Midbrain (tissue), 1 donor: ENCODE measurements around the gene DENND4B.
"Not testable (repeated sequence)": the region's sequence is repeated elsewhere in the genome, so short reads cannot be mapped to it uniquely, and the experiment has no call there.

Source experiments
- DNase-seq: peaks from one replicate; lab custom pipeline; 2025; lab: John Stamatoyannopoulos, UW

Gene DENND4B, protein sequence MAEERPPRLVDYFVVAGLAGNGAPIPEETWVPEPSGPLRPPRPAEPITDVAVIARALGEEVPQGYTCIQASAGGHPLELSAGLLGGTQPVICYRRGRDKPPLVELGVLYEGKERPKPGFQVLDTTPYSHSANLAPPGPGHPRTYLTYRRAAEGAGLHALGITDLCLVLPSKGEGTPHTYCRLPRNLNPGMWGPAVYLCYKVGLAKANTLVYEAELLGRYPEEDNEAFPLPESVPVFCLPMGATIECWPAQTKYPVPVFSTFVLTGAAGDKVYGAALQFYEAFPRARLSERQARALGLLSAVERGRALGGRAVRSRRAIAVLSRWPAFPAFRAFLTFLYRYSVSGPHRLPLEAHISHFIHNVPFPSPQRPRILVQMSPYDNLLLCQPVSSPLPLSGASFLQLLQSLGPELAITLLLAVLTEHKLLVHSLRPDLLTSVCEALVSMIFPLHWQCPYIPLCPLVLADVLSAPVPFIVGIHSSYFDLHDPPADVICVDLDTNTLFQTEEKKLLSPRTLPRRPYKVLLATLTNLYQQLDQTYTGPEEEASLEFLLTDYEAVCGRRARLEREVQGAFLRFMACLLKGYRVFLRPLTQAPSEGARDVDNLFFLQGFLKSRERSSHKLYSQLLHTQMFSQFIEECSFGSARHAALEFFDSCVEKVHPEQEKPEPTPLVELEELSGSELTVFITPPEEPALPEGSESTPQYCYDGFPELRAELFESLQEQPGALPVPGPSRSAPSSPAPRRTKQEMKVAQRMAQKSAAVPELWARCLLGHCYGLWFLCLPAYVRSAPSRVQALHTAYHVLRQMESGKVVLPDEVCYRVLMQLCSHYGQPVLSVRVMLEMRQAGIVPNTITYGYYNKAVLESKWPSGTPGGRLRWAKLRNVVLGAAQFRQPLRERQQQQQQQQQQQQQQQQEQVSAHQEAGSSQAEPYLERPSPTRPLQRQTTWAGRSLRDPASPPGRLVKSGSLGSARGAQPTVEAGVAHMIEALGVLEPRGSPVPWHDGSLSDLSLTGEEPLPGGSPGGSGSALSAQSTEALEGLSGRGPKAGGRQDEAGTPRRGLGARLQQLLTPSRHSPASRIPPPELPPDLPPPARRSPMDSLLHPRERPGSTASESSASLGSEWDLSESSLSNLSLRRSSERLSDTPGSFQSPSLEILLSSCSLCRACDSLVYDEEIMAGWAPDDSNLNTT (N-terminal part only)

DNA sequence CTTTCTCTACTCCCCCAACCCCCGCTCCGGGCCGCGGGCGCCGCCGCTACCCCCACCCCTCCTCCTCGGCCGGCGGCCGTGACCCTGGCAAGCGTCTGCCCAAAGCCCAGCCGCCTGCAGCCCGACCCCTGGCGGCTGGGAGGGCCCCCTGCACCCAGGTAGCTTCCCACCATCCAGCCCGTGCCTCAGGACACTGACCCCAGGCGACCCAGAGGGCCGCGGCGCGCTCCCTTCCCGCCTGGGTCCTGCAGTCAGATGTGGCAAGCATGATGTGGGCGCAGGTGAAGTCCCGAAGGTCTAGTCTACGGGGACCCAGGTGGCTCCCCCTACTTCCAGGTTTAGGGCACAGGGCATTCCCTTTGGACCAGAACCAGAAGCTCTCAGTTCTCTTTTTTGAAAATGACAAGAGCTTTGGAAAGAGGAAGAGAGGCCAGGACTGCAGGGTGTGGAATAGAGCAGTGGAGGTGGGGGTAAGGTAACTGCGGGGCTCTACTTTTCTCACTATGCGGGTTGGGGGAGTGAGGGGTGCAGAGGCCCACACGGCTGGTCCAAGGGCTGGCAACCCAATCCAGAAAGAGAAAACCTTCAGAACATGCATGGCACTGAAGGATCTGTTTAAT, at the start of gene DENND4B:
Gene DENND4B (minus strand): TSS at position 97 of the 620 bp plus-strand sequence. CDS start 2,344 bp downstream, outside the sequence.
- DNase-seq: peak; percentile 86

- DNase-seq: no peak
Measured at GRCh38 chr1:153995640-153996039, 49.1 kb upstream of the DENND4B start.

DNA sequence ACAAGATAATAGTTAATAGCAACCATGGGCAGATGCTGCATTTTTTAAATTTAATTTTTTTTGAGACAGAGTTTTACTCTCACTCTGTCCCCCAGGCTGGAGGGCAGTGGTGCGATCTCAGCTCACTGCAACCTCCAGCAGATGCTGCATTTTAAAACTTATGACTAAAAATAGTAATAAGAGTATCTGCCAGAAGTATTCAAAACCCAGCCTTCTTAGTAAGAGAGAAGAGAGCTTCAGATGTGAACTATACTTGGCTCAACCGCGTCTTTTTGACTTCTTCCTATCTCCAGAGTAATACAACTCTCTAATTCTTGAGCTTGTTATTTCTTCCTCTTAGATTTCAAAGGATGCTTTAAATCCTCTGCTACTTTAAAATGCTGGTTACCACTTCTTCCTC, 48.7 kb upstream of the DENND4B start:
- no peak for DNase-seq

DNA sequence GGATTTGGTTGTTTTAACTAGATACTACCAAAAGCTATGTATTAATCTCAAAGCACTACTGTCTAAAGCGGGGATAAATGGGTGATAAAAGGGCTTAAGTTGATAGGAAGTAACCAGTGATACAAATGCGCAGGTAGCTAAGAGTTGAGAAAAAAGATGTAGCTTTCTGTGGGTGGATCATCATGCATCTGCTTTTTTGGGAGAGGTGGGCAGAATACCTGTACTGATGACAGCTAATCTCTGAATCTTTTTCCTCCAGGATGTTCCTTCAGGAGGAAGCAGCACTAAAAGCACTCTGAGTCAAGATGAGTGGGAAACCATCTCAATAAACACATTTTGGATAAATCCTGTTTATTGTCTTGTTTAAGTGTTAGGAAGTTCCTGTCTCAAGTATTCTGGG, 45.3 kb upstream of the DENND4B start:
- no peak for DNase-seq

DNA sequence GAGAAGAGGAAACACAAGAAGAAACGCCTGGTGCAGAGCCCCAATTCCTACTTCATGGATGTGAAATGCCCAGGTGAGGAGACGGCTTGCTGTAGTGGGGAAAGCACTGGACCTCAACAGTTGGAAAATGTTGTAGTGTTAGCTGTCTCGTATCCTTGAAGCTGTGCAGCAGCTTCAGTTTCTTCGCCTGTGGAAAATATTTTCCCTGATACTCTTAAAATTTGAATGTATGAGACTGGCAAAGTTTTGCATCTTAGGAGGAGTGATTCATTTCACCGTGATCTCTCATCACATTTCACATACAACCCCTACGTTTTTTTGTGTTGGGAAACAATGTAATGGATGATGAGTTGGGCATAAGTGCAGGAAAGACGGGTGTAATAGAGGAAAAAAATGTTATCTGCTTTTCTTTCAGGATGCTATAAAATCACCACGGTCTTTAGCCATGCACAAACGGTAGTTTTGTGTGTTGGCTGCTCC, 44.7 kb upstream of the DENND4B start:
- no peak for DNase-seq

DNA sequence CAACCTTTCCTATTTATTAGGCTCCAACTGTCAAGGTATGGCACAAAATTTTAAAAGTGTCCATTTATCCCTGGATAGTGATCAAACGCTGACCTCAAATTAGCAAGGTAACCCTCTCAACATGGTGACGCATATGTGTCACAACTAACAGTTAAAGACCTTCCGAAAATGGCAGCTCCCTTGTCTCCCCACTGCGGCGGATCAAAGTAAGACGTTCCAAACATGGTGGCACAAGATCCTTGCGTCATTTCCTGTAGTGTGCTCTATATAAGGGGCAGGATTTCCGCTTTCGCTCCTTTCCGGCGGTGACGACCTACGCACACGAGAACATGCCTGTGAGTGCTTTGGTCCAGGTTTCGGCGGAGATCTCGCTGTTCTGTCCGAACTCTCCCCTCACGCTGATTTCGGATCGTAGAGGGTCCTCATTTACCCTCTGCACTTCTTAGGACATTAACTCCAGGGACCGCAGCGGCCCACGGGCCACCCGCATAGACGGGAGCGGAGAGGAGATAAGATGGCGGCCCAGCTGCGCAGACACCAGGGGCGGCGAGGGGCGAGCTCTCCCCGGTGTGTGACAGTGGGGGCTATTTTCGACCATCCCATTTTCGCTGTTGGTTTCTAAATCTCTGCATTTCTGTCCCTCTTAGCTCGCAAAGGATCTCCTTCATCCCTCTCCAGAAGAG, 44.1 kb upstream of the DENND4B start, which contains the start of gene RPS27:
Gene RPS27 (plus strand): TSS at position 295 of the 683 bp plus-strand sequence. CDS start 35 bp downstream, at position 330.
- DNase-seq: peak; percentile 98

- no peak for DNase-seq
Measured at GRCh38 chr1:153987621-153988020, 41.1 kb upstream of the DENND4B start.

DNA sequence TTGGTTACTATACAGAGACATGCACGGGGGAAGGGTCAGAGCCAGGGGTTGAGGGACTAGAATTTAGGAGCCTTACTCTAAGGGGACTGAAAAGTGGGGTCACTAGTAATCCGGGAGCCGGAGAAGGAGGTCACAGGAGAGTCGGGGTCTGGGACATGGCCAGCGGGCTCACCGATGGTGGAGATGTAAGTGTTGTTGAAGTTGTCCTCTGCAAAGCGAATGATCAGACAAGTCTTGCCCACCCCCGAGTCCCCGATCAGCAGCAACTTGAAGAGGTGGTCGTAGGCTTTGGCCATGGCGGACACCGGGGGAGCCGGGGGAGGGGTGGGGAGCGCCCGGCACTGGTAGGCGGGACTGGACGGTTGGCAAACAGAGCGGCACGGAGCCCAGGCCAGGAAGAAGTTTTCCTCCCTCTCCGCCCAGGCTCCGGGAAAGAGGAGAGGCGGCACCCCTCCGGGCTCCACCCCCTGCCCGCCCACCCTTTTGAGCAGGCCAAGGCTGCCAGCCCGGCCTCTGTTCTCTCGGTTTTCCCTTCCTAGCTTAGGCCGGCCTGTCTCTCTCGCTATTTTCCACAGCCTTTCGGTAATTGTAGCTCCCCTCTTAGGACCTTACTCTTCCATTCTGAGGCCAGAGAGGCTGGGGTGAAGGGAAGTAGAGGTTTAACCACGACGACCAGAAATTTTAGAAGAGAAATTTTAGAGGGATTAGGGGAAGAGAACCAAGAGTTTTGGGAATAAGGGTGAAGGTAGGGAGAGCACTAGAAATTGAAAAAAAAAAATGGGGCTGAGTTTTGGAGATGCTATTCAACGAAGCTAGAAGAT, 39.6 kb upstream of the DENND4B start, which contains the start of gene RAB13:
Gene RAB13 (minus strand): TSS at position 399 of the 821 bp plus-strand sequence. CDS start 103 bp downstream, at position 296.
- DNase-seq: peak; percentile 65

DNA sequence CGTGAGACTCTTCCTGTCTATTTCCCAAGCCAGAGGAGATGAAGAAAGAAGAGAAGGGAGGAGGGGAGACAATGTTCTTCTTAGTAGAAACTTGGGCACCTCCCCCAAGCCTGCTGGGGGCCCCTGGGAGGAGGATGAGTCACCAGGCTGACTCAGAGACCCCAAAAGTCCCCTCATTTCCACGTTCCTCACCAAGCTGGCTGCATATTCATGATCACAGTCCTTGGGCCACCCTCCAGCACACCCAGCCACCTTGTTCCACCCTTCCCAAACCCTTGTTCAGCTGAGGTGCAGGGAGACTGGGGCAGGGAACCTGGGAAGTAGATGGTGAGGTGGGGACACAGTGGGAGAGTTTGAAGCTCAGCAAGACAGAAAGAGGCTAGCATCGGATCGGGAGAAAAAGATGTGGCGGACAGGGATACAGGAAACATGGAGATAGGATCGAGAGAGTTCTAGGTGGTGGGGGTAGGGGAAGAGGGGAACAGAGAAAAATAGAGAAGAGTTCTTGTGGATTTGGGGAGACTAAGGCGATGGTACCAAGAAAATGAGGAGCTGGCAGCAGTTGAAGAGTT, 38.9 kb upstream of the DENND4B start:
- no peak for DNase-seq

DNA sequence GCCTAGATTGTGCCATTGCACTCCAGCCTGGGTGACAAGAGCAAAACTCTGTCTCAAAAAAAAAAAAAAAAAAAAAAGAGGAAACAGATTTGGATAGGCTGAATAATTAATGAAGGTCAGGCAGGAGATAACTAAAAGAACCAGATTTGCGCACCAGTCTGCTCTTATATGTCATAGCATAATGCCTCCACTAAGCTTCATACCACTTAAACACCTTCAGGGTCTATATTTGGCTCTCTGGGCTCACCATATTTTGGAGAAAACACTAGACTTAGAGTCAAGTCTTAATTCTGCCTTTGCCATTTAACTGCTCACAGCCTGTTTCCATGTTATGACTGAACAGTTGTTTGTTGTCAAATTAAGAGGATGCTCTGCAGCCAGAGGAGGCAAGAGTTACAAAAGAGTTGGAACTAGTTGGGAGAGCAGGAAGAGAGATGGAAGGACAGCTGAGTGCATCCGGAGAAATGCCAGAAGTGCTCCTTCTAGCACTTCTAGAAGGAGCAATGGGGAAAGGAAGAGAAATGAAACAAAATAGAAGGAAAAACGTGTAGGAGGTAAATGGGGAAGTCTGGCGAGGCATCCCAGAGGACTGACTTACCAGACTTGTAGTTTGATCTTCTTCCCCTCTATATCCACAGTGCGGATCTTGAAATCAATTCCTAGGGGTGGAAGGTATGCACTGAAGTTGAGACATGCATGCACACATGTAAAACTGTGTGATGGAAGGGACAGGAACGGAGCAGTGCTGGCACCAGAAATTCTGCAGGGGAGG, 37.8 kb upstream of the DENND4B start:
- DNase-seq: no peak

DNA sequence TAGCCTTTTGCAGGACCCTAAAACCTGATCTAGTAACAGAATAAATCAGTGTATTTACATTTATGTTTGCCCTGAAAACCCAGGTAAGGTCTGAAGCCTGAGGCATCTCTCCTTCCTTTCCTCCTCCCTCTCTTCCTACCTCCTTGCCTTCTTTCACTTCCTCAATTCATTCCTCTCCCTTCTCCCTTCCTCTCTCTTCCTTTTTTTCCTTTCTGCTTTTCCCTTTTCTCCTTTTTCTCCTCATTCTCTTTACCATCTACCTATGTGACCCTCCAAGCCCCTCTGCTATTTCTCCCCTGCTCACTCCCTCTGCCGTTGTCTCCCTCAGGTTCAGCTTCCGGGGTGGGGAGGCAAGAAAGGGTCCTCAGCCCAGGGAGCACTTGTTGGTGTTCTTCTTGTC, 35.2 kb upstream of the DENND4B start:
- not testable (repeated sequence) for DNase-seq

DNA sequence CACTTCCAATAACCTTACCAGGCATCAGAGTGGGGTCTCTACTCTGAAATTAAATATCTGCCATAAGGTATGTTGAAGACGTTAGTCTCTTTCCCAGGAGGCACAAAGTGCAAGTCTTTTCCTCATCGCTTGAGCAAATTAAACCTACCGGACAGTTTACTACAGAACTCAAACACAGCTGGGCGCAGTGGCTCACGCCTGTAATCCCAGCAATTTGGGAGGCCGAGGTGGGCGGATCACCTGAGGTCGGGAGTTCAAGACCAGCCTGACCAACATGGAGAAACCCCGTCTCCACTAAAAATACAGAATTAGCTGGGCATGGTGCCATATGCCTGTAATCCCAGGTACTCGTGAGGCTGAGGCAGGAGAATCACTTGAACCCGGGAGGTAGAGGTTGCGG, 32.6 kb upstream of the DENND4B start:
- DNase-seq: not testable (repeated sequence)

GRCh38 chr1:153978274-153978909, 31.9 kb upstream of the DENND4B start:
- peak; percentile 24 for DNase-seq

DNA sequence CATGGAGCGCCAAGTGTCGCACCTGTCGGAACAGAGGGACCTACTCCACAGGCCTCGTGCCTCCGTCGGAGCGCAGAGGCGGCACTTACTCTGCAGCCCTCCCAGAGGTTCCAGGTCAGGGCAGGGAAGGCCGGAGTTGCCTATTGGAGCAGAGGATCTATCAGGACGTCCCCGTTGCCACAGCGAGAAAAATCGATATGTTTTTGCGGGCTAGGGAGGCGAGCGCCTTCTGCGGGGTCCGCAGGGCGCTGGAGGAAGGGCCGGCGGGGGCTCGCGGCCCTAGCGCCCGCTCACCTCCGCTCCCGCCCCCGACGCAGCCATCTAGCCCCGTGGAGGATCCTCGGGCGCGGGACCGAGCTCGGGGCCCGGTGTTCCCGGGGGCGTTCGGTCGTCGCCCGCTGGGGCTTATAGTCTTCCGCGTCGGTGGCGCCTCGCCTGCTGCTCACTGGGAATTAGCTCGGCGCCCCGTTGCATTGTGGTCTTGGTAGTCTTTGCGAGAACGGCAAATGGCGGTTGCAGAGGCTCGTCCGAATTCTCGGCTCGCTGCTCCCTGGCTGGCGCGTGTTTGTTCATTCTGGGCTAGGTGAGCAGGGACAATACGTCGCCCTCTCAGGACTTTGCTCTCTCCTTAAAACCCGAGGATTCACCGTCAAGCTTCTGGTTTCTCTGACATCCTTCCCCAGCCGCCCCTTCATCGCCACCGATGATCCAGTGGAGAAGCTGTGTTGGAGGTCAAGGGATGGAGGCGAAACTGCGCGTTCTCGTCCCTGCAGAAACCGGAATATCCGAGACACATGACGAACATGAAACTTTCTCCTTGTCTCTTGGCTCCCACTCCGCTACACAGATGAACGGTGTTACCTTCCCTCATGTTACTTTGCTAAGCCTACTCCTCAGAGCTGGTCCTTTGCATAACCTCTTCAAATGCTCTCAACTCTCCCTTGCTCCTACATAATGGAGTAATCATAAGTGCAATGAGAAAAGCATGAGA, 31.0 kb upstream of the DENND4B start, which contains the start of gene JTB:
Gene JTB (minus strand): TSS at position 425 of the 991 bp plus-strand sequence. CDS start 422 bp downstream, at position 3.
- DNase-seq: peak; percentile 86

GRCh38 chr1:153976819-153977249, 30.3 kb upstream of the DENND4B start:
- no peak for DNase-seq

DNA sequence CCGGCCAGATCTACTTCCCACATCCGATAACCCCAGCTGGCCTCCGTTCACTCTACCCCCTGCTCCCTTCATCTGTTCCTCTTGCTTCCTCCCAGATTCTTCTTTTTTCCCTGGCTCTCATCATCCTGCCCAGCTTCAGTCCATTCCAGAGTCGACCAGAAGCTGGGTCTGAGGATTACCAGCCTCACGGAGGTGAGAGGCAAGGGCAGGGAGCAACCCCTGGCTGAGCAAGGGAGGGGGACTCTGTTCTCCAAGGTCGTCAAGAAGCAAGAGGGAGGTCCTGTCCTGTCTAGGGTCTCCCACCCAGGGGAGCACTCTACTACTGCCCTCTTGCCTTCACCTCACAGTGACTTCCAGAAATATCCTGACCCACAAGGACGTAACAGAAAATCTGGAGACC, 27.0 kb upstream of the DENND4B start:
- DNase-seq: no peak

GRCh38 chr1:153973071-153973470, 26.6 kb upstream of the DENND4B start:
- no peak for DNase-seq
